NCI-H187 (cell line): ENCODE measurements around the gene ZNF669.
"Not testable (repeated sequence)": the region's sequence is repeated elsewhere in the genome, so short reads cannot be mapped to it uniquely, and the experiment has no call there.

ENCODE experiments used
- DNase-seq, 2 experiments: peaks; one replicate each; lab custom pipeline; 2025; lab: John Stamatoyannopoulos, UW

The ZNF669 gene

GRCh38 chr1:247103859-247104591 lies at the start of gene ZNF669:
ZNF669 (minus strand) TSS chr1:247104356; CDS start chr1:247104199, 157 bp downstream.
- peak; percentile 79 to 80 for DNase-seq

GRCh38 chr1:247147781-247148180 lies 43.6 kb upstream of the ZNF669 start:
- no peak for DNase-seq

GRCh38 chr1:247147120-247147519 lies 43.0 kb upstream of the ZNF669 start:
- not testable (repeated sequence) for DNase-seq

- DNase-seq, result no peak
These were observed 42.5 kb upstream of the ZNF669 start for GRCh38 chr1:247146671-247147070.

- DNase-seq, result no peak
These were observed 41.1 kb upstream of the ZNF669 start for GRCh38 chr1:247145279-247145678.

- not testable (repeated sequence) for DNase-seq
These were observed 35.4 kb upstream of the ZNF669 start for GRCh38 chr1:247139557-247139956.

- DNase-seq, result no peak
These were observed 27.1 kb upstream of the ZNF669 start for GRCh38 chr1:247131236-247131635.

GRCh38 chr1:247127519-247128282 lies 23.5 kb upstream of the ZNF669 start:
- not testable (repeated sequence) for DNase-seq

- not testable (repeated sequence) for DNase-seq
These were observed 22.4 kb upstream of the ZNF669 start for GRCh38 chr1:247126601-247127000.

- DNase-seq, result not testable (repeated sequence)
These were observed 22.0 kb upstream of the ZNF669 start for GRCh38 chr1:247126166-247126565.

GRCh38 chr1:247121382-247121781 lies 17.2 kb upstream of the ZNF669 start:
- DNase-seq, result no peak

- DNase-seq, result not testable (repeated sequence)
These were observed 16.2 kb upstream of the ZNF669 start for GRCh38 chr1:247120408-247120668.

GRCh38 chr1:247119600-247120407 lies 15.6 kb upstream of the ZNF669 start:
- no peak for DNase-seq

- no peak for DNase-seq
These were observed 14.8 kb upstream of the ZNF669 start for GRCh38 chr1:247118946-247119446.

- DNase-seq, result no peak
These were observed 11.4 kb upstream of the ZNF669 start for GRCh38 chr1:247115545-247115944.

- DNase-seq, result no peak
These were observed 11.0 kb upstream of the ZNF669 start for GRCh38 chr1:247115141-247115510.

GRCh38 chr1:247114351-247115140 lies 10.4 kb upstream of the ZNF669 start:
- DNase-seq, result no peak

- DNase-seq, result no peak
These were observed 9.6 kb upstream of the ZNF669 start for GRCh38 chr1:247113733-247114271.

GRCh38 chr1:247113094-247113497 lies 8.9 kb upstream of the ZNF669 start:
- DNase-seq, result no peak

GRCh38 chr1:247112479-247112781 lies 8.3 kb upstream of the ZNF669 start:
- no peak for DNase-seq

GRCh38 chr1:247111700-247112478 lies 7.7 kb upstream of the ZNF669 start:
- DNase-seq, result no peak
